ENCODE data around the gene UBAC1.

DNA sequence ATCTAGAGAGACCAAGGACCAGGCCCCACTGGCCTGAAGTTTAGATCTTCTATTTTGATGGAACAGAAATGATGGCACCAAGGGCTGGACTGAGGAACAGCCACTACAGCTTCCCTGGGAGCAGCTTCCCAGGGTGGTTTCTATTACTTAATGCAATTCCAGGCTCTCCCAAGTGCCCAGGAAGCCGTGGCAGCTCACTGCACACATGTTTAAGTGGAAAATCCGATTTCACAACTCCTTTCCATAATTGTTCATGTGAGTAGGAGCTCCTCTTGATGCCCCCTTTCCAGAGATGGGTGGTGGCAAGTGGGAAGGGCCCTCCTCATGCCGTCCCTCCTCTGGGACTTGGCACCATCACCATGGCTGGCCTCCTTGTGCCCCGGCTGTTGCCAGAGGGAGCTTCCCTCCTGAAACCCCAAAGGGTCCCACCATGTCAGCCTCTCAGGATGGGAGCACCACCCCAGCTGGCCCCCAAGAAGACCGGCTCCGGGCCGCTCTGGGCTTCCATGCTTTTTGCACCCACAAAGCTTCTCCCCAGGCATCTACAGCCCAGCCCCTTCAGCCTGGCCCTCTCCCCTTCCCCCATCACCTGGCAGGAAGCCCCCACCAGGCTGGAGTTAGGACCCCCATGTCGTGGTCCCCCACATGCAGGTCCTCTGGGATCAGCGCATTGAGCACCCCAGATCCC is 9.1 kb upstream of the UBAC1 start:
- TF ChIP-seq KDM1A (IDR thresholded peaks at IDR 0.05) (no peak), ETV5 (CRISPR knock-in tag; IDR thresholded peaks at IDR 0.05; ENCODE audit: low read depth) (no peak)
